ENCODE data around the gene DNAJB1.

Gene DNAJB1

DNA sequence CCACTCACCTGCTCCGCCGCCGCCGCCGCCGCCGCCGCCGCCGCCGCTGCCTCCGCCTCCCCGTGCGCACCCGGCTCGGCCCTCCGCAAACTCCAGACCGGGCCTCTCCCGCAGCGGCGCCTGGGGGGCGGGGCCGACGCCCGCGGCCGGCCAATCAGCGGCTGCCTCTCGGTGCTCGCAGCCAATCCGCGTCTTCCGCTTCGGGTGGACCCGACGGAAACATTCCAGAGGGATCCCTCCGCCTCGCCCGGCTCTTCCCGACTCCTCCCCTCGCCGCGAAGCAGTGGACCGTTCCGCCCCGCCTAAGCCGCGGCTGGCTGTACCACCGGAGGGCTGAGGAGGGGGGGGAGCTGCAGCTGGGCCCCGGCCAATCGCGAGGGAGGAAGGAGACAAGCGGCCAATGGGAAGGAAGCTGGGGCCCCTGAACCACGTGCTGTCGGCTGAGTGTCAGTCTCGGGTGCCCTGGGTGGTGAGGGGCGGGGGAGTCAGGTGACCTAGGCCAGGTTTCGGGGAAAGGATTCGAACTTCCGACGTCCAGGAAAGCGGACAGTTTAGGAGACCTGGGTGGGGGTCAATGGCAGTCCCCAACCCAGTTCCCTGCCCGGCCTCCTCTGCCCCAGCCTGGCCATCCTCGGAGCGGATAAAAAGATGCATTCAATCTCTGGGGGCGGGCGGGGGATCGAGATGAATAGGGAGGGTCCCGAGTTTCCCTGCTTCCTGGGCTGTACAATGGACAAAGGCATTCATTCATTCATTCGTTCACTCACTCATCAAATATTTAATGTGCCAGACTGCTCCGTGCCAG, 22.0 kb downstream of the DNAJB1 start, which contains the start of gene GIPC1:
Gene GIPC1, minus strand, starts transcription at position 99 of the 805 bp plus-strand sequence. CDS start 13,151 bp downstream, outside the sequence.
- peak; percentile 82 for DNase-seq (ENCODE audit: low spot score)

DNA sequence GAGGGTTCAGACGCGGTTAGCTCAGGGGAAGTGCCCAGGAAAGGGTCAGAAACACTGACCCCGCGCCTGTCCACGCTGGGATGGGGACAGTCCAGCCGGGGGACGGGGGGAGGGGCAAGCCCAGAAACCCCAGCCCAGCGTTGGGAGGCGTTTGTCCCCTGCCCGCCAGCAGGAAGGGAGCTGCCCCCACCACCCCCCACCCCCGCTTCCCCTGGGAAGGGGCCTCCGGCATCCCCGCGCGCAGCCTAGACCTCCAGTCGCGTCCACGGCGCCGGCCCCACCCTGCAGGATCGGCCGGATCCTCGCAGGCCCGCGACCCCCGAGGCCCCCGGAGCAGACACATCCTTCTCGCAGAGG, 22.5 kb downstream of the DNAJB1 start:
- DNase-seq (ENCODE audit: low spot score): no peak

GRCh38 chr19:14494910-14495671, 23.1 kb downstream of the DNAJB1 start:
- no peak for DNase-seq (ENCODE audit: low spot score)

DNA sequence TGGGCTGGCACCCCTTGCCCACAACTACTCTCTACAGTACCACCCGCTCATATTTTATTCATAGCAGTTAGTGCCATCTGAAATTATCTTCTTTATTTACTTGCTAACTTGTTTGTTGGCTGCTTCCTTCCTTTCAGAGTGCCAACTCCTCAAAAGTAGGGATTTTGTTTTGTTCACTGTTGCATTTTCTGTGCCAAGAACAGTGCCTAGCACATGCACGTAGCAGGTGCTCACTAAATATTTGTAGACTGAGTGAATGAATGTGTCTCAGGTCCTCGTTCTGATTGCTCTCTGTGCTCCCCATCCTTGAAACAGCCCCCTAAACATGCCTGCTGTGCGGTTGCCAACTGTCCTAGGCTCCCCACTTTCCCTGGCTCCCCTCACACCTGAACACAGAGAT, 23.8 kb downstream of the DNAJB1 start:
- DNase-seq (ENCODE audit: low spot score): no peak

GRCh38 chr19:14492756-14493337, 25.4 kb downstream of the DNAJB1 start:
- DNase-seq (ENCODE audit: low spot score): no peak

GRCh38 chr19:14487370-14488125, 30.6 kb downstream of the DNAJB1 start:
- DNase-seq (ENCODE audit: low spot score): no peak

- no peak for DNase-seq (ENCODE audit: low spot score)
These were observed 35.8 kb downstream of the DNAJB1 start for GRCh38 chr19:14482172-14482941.

DNA sequence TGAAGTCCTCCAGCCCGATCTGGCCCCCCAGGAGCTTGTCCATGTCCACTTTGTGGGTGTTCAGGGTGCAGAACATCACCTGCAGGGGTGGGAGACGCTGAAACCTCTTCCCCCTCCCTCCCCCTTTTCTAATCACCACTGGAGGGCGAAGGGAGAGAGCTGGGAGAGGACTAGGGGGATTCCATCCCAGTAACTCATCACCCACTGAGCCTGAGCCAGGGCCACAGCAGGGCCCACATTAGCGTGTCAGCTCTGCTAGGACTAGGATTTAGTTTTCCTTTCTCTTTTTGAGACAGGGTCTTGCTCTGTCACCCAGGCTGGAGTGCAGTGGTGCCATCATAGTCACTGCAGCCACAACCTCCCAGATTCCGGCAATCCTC, 37.5 kb downstream of the DNAJB1 start:
- DNase-seq (ENCODE audit: low spot score): no peak

DNA sequence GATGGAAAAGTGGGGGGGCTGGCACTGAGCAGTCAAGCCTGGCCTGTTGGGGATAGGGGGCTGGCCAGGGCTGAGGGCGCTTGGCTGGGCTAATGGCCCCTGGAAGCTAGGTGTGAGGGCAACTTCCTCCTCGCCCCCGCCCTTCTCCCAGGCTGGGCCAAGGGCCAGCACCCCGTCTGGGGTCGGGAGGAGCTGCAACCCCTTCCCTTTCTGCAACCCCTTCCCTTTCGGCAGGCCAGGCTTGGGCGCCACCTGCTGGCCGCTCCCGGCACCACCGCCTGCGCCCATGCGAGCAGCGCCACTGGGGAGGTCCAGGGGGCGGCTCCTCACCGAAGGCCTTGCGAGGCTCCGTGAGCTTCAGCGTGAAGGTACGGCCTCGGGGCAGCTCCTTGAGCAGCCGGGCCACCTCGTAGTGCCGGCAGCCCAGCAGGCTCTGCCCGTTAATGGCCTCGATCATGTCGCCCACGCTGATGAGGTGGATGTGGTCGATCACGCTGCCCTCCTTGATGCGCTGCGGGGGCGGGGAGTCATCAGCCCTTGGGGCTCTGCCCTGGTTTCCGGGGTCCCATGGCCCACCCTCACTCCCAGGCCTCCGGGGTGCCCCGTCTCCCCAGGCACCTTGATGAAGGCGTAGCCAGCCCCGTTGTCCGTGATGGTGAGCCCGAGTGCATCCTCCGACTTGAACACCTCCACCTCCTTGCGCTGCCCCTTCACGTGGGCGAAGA, 38.1 kb downstream of the DNAJB1 start:
- peak; percentile 74 for DNase-seq (ENCODE audit: low spot score)

DNA sequence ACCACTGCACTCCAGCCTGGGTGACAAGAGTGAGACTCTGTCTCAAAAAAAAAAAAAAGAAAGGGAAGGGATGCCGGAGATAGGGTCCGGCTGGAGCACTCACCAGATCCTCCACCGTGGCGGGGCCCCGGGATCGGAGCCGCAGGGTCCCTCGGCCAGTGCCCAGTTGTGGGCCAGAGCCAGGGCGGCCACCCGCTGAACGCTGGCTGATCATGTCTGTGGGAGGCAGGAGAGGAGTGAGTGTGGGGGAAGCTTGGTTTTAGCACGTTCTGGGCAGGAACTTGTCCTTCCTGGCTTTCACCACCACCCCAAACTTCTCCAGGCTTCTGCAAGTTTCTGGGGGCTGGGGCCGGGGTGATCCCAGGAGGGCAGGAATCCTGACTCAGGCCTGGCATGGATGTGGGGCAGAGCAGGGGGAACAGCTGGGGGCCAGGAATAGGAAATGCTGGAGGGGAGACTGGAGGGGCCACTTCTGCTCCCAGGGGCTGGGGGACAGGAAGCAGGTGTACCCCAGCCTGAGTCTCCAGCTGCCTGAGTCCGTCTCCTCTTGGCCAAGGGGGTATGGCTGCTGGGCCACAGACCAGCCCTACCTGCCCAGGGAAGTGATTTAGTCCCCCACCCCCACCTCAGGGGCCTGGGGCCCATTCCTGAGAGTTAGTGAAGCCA, 38.8 kb downstream of the DNAJB1 start:
- no peak for DNase-seq (ENCODE audit: low spot score)

GRCh38 chr19:14478113-14478545, 40.1 kb downstream of the DNAJB1 start:
- DNase-seq (ENCODE audit: low spot score): no peak

DNA sequence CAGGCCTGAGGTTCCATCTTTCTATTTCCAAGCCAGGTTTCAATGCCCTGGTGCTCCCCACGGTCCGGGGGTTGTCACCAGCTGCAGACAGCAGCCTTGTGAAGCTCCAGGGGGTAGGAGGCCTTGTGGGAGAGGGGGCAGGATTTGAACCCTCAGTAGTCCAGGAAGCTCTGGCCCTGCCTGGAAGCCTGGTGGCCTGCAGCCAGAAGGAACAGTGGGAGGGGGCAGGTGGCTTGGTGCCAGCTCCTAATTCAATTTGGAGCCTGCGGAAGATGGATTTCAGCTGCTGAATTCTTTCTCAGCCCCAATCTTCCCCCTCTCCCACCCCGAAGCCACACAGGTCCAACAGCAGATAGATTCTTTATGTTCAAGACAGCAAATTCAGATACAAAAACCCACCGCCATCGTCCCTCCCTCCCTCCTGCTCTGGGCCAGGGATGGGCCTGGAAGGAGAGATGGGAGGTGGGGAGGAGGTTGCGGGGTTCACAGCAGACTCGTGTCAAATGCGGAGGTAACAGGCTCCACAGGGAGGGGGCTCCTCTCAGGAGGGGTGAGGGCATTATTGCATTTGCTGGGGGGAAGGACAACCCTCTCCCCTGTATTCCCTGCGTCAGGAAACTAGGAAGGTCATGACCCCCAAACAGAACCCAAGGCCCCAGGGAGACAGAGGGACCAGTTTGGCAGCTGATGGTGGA, 40.6 kb downstream of the DNAJB1 start:
- DNase-seq (ENCODE audit: low spot score): no peak

- peak; percentile 56 for DNase-seq (ENCODE audit: low spot score)
These were observed 41.4 kb downstream of the DNAJB1 start for GRCh38 chr19:14476673-14477401.

DNA sequence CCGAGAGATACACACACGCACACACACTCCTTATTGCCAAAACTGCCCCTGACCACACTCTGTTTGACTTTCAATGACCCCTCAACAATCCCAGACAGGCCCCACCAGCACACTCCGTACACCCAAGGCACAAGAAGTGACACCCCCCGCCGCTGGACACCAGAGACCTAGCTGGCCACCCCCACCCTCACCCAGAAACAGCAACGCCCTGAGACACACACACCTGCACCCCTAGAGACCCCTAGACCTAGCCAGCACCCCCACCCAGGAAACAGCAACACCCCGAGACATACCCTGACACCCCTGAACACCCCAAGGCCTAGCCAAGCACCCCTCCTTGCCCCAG, 41.9 kb downstream of the DNAJB1 start:
- no peak for DNase-seq (ENCODE audit: low spot score)

- DNase-seq (ENCODE audit: low spot score): no peak
These were observed 42.7 kb downstream of the DNAJB1 start, which contains the start of gene PTGER1 for GRCh38 chr19:14475251-14476073. TSS of gene PTGER1 (minus strand) at chr19:14475354. CDS start at chr19:14474320, 1,034 bp downstream.

- DNase-seq (ENCODE audit: low spot score): no peak
These were observed 43.4 kb downstream of the DNAJB1 start for GRCh38 chr19:14474827-14475226.

DNA sequence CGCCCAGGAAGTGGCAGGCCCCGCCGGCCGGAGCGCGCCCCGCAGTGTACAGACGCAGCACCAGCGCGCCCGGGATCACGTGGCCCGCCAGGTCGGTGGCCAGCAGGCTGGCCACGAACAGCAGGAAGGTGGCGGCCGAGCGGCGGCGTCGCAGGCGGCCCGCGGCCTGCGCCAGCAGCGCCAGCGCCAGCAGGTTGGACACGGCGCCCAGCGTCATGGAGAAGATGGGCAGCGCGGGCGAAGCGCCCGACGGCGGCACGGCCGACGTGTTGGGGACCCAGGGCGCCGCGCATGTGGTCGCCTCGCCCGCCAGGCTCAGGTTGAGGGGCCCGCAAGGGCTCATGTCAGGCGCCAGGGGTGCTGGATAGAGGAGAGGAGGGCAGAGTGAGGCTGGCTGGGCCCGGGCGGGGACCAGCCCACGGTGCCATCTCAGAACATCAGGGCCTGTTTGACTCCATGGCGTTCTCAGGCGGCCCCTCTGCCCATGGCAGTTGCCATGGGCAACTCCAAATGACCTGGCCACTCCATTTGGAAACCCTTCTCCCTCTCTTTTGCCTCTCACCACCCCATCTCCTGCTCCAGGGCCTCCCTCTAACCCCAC, 44.1 kb downstream of the DNAJB1 start:
- no peak for DNase-seq (ENCODE audit: low spot score)

Data from NAMALWA (cell line).